SH-SY5Y (cell line): ENCODE data around the gene PARD6G.

Experiments
- GATA2 ChIP-seq: IDR thresholded peaks from 2 replicates; pipeline ENCODE4 v1.6.1; 2011; ENCODE audit warnings: mild to moderate bottlenecking, low read depth, low read length
- GATA3 ChIP-seq: IDR thresholded peaks from 2 replicates; pipeline ENCODE4 v1.6.1; 2011; ENCODE audit warnings: low read depth, mild to moderate bottlenecking, low read length, moderate library complexity

Gene PARD6G

DNA sequence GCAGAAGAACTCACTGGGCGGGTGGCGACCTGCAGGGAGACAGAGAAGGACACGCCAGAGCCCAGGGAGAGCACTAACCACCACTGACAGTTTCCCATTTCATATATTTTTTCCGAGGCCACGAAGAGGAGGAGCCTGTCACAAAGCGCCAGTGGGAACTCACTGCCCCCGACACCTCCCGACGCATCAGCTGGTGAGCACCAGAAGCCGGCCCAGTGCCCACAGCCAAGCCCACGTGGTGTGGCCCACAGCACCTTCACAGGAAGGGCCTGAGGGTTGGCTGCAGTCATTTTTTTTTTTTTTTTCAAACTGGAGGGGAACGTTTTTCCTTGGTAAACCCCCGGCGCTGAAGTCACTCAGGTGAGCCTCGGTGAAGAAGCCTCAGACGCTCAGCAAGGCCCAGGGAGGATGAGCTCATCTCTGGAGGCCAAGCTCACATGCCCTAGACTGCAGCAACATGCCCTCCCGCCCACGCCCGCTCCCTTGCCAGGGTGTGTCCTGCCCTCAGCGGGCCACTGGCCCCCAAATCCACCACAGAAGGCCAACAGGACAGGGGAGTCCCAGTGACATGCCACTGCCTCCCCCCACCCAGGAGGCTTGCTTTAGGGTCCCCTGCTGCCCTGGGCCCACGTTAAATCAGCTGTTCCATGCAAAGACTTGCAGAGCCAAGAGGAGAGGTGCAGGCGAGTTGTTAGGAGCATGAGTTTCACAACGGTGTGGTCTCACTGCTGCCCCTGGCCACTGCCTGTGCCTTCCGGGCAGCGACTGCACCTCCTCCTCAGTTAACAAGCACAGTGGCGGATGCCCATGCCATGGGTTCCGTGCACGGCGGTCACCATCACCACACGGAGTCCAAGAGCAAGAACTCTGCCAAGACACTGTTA lies 68.1 kb downstream of the PARD6G start:
- no peak for TF ChIP-seq GATA3
- TF ChIP-seq GATA2: no peak

GRCh38 chr18:80177128-80177527 lies 70.2 kb downstream of the PARD6G start:
- TF ChIP-seq GATA3: no peak
- no peak for TF ChIP-seq GATA2

DNA sequence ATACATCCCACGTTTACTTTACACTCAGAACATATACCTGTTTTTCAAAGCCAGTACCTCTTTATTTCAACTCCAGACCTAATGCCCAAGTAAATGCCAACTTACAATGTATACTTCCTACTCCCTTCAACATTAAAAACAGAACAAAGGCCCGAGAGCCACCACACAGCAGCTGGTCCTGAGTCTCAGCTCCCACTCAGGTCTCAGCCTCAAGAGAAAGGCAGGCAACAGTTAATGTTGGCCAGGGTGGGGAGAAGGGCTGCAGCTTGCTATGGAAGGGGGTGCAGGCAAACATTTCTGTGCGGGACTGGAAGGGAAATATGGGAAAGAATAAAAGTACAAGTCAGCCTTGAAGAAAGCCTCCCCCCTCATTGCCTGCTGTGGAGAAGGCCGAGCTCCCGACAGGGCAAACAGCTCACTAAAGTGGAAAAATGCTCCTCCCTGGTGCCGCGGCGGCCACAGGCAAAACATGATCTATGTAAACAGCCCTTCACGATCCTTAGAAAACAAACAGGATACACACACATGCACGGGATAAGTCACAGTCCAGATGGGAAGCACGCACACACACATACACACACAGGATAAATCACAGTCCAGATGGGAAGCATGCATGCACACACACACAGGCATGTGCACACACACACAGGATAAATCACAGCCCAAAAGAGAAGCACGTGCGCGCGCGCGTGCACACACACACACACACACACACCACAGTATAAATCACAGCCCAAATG lies 70.8 kb downstream of the PARD6G start:
- TF ChIP-seq GATA3 (no peak), GATA2 (no peak)

- TF ChIP-seq GATA3: no peak
- no peak for TF ChIP-seq GATA2
These were observed 71.7 kb downstream of the PARD6G start for GRCh38 chr18:80175451-80176204.

DNA sequence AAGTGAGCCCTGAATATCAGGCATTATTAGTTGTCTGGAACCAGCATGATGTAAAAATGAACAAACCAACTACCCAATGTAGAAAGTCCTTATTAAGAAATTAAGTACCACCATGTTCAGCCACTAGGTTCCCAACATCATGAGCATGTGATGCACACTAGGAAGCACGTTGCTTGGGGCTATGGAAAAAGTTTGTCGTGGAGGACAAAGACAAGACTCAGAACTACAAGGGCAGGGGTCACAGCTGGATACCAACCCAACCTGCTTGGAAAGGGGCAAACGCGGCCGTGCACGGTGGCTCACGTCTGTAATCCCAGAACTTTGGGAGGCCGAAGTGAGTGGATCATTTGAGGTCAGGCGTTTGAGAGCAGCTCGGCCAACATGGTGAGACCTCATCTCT lies 74.3 kb downstream of the PARD6G start:
- TF ChIP-seq GATA2 (no peak), GATA3 (no peak)

- no peak for TF ChIP-seq GATA2
- no peak for TF ChIP-seq GATA3
These were observed 75.3 kb downstream of the PARD6G start for GRCh38 chr18:80172056-80172455.

GRCh38 chr18:80171054-80171872 lies 76.1 kb downstream of the PARD6G start:
- TF ChIP-seq GATA2: no peak
- no peak for TF ChIP-seq GATA3

- TF ChIP-seq GATA2 (no peak), GATA3 (no peak)
These were observed 76.8 kb downstream of the PARD6G start for GRCh38 chr18:80170395-80171053.

DNA sequence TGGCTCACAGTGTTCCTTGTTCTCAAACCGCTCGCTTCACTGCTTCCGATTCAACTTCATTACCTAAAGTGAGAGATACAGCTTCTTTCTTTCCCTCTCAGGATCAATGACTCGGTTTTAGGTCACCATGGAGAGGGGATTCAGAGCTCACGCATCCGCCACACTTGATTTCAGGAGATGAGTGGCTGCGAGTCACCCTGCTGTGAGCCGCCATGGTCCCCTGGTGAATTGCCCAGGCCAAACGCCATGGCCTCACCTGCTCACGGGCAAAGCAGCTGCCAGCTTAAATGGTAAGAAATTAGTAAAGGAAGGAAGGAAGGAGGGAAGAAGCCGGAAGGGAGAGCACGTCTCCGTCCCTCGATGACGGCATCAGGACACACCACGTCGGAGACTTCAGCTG lies 77.7 kb downstream of the PARD6G start:
- TF ChIP-seq GATA3: no peak
- no peak for TF ChIP-seq GATA2

DNA sequence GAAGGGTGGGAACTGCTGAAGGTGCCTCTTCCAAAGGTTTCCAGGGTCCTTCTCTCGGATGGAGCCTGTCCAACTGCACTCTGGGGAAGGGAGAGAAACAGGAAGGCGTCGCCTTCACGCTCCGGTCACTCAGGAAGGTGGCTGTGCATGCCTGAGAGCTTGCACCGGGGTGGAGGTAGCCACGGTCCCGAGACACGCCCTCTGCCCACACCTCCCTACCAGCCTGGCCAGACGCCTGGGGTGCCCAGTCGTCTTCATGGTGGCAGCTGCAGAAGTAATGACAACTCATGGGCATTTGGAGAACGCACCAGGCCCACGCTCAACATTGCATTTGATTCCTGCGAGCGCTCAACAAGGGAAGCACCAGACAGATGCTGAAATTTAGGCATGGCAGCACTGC lies 78.3 kb downstream of the PARD6G start:
- TF ChIP-seq GATA2 (no peak), GATA3 (no peak)

- TF ChIP-seq GATA3: no peak
- no peak for TF ChIP-seq GATA2
These were observed 79.0 kb downstream of the PARD6G start for GRCh38 chr18:80168346-80168745.

DNA sequence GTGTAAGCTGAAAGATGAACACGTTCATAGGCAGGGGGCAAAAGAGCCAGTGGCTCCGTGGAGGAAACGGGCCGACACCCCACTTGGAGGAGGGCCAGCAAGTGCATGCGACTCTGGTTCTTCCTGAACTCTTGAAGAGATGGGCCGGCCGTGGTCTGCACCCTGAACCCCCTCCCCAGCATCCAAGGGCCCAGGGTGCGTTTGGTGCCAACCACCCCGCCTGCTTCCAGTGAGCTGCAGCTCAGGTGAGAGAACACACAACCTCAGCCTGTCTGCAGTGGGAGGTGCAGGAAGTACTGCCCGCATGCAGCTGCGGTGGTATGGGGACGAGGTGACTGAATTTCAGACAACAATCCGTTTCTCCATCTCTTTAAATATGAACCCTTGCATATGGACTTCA lies 79.4 kb downstream of the PARD6G start:
- no peak for TF ChIP-seq GATA3

GRCh38 chr18:80167331-80167730 lies 80.0 kb downstream of the PARD6G start:
- TF ChIP-seq GATA2: no peak
- TF ChIP-seq GATA3: no peak

GRCh38 chr18:80166725-80167124 lies 80.6 kb downstream of the PARD6G start:
- no peak for TF ChIP-seq GATA2
- no peak for TF ChIP-seq GATA3
